ENCODE results near the gene SLC14A1. TPM values are rescaled to one million over a fixed set of nuclear protein-coding genes. Genes with fewer than 3 reads are reported as not detected.

The SLC14A1 gene
- total RNA-seq, 1 donor from 2014 or later = 96.9 TPM

DNA sequence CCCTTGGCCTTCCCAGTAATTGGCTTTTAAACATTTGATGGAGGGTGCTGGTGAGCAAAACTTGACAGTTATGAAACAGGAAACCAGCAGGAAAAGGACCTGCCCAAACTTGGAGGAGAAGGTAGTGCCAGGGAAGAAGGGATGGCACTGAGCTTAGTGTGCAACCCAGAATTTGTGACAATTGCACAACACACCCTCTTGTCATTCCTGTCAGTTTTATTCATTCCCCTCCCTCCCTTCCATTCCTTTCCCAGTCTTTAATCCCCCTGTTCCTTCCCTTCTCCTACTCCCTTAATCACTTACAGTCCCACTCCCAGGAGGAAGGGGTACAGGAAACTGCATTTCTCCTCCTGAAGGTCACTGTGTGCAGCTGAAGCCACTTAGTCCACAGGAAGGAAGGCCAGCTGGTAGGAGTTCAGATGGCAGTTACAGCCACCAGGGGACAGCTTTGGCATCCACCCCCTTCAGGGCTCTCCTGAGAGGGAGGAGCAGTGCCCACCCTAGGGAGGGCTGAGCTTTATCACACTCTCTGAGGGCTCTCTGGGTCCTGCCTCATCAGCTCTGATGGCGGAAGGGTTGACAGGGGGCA lies 77.5 kb downstream of the SLC14A1 start:
- no peak for DNase-seq (ENCODE audit: low spot score)

Other genes starting within 250 kb of the SLC14A1 start
- not detected for gene SLC14A2, start 108.7 kb upstream of the SLC14A1 start, total RNA-seq
- gene SIGLEC15, start 101.5 kb downstream of the SLC14A1 start, total RNA-seq = 4.7 TPM
- 25.7 TPM for gene EPG5, start 243.1 kb downstream of the SLC14A1 start, total RNA-seq

Data from mucosa of gallbladder (tissue), 1 donor.